ENCODE data around the gene PIK3R2. TPM values are rescaled to one million over a fixed set of nuclear protein-coding genes. Genes with fewer than 3 reads are reported as not detected.

The PIK3R2 gene
- total and polyA plus RNA-seq, 2 experiments from 2014 or later: 8.5 to 66.6 TPM

DNA sequence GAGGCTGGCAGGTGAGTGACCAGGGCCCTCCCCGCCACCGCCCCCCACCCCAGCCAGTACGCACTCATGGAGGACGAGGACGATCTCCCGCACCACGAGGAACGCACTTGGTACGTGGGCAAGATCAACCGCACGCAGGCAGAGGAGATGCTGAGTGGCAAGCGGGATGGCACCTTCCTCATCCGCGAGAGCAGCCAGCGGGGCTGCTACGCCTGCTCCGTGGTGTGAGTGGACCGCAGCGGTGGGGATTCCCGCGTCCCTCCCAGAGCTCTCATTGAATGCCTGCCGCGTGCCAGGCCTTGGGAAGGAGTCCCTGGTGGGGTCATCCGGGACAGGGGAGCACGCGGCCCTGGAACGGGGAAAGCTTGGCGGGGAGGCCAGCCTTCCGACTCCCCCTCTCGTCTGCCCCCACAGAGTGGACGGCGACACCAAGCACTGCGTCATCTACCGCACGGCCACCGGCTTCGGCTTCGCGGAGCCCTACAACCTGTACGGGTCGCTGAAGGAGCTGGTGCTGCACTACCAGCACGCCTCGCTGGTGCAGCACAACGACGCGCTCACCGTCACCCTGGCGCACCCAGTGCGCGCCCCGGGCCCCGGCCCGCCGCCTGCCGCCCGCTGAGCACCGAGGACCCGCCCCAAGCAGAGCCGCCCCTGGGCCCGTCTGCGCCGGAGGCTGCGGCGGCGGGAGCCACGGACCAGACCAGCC is 15.9 kb downstream of the PIK3R2 start (continued):
- TF ChIP-seq ZNF331 (CRISPR knock-in tag; IDR thresholded peaks at IDR 0.05; ENCODE audit: low read depth): no peak
- no peak for TF ChIP-seq CREB1 (CRISPR knock-in tag; IDR thresholded peaks at IDR 0.05; ENCODE audit: low read depth)
- TF ChIP-seq, protein P1, sequence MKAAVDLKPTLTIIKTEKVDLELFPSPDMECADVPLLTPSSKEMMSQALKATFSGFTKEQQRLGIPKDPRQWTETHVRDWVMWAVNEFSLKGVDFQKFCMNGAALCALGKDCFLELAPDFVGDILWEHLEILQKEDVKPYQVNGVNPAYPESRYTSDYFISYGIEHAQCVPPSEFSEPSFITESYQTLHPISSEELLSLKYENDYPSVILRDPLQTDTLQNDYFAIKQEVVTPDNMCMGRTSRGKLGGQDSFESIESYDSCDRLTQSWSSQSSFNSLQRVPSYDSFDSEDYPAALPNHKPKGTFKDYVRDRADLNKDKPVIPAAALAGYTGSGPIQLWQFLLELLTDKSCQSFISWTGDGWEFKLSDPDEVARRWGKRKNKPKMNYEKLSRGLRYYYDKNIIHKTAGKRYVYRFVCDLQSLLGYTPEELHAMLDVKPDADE (IDR thresholded peaks at IDR 0.05): no peak
- TF ChIP-seq POLR2AphosphoS5 (IDR thresholded peaks at IDR 0.05; ENCODE audit: low read depth): no peak
- TF ChIP-seq, protein P2, sequence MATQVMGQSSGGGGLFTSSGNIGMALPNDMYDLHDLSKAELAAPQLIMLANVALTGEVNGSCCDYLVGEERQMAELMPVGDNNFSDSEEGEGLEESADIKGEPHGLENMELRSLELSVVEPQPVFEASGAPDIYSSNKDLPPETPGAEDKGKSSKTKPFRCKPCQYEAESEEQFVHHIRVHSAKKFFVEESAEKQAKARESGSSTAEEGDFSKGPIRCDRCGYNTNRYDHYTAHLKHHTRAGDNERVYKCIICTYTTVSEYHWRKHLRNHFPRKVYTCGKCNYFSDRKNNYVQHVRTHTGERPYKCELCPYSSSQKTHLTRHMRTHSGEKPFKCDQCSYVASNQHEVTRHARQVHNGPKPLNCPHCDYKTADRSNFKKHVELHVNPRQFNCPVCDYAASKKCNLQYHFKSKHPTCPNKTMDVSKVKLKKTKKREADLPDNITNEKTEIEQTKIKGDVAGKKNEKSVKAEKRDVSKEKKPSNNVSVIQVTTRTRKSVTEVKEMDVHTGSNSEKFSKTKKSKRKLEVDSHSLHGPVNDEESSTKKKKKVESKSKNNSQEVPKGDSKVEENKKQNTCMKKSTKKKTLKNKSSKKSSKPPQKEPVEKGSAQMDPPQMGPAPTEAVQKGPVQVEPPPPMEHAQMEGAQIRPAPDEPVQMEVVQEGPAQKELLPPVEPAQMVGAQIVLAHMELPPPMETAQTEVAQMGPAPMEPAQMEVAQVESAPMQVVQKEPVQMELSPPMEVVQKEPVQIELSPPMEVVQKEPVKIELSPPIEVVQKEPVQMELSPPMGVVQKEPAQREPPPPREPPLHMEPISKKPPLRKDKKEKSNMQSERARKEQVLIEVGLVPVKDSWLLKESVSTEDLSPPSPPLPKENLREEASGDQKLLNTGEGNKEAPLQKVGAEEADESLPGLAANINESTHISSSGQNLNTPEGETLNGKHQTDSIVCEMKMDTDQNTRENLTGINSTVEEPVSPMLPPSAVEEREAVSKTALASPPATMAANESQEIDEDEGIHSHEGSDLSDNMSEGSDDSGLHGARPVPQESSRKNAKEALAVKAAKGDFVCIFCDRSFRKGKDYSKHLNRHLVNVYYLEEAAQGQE (IDR thresholded peaks at IDR 0.05; ENCODE audit: unreplicated experiment): no peak
- TF ChIP-seq ZNF114 (CRISPR knock-in tag; IDR thresholded peaks at IDR 0.05): no peak
- TF ChIP-seq, protein P3, sequence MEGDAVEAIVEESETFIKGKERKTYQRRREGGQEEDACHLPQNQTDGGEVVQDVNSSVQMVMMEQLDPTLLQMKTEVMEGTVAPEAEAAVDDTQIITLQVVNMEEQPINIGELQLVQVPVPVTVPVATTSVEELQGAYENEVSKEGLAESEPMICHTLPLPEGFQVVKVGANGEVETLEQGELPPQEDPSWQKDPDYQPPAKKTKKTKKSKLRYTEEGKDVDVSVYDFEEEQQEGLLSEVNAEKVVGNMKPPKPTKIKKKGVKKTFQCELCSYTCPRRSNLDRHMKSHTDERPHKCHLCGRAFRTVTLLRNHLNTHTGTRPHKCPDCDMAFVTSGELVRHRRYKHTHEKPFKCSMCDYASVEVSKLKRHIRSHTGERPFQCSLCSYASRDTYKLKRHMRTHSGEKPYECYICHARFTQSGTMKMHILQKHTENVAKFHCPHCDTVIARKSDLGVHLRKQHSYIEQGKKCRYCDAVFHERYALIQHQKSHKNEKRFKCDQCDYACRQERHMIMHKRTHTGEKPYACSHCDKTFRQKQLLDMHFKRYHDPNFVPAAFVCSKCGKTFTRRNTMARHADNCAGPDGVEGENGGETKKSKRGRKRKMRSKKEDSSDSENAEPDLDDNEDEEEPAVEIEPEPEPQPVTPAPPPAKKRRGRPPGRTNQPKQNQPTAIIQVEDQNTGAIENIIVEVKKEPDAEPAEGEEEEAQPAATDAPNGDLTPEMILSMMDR (conservative IDR thresholded peaks at IDR 0.05; ENCODE audit: low read depth in 2 of 2): no peak

DNA sequence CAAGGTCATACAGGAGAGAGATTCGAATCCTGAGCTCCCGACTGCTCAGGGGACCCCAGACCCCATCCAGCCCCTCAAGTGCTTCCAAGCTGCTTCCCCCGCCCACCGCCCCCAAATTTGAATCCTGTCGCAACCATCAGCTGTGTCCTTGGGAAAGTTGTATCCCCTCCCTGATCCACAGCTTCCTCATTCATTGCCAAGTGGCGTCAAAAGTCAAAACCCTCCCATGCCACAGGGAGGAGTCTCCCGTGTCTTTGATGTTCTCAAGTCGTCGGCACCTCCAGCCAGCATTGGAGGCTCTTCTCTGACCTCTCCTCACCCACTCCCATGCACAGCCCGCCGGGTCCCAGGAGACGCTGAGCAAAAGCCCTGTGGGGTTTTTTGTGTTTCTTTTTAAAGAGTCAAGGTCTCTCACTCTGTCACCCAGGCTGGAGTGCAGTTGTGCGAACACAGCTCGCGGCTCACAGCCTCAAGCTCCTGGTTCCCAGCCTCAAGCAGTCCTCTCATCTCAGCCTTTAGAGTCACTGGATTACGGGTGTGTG is 17.8 kb downstream of the PIK3R2 start:
- Histone ChIP-seq H3F3A (replicated peaks; ENCODE audit: low read depth) (peaks cover 13% of the 10 kb centered on the region), H3K27ac (ENCODE audit: low read depth) (no peak overlapping the region), H3K9me2 (ENCODE audit: insufficient read depth) (no peaks in the 10 kb centered on the region), H3K27me3 (ENCODE audit: insufficient read depth) (peaks cover 12% of the 10 kb centered on the region), H2AFZ (no peak overlapping the region), H3K36me3 (ENCODE audit: insufficient read depth) (peaks cover under 1% of the 10 kb centered on the region; the same call in 1 of the 2 replicates), H3K4me1 (ENCODE audit: insufficient read depth) (peaks cover 4% of the 10 kb centered on the region), H3K4me2 (no peak overlapping the region), H4K20me1 (replicated peaks; ENCODE audit: insufficient read depth) (no peaks in the 10 kb centered on the region), H3K4me3 (no peak overlapping the region), H3K79me2 (replicated peaks; ENCODE audit: insufficient read depth) (no peaks in the 10 kb centered on the region)
- Mint-ChIP-seq H3K27ac (no peak overlapping the region), H3K9me3 (no peaks in the 10 kb centered on the region), H3K4me1 (peaks cover 6% of the 10 kb centered on the region), H3K4me3 (no peak overlapping the region; the same call in 2 of the 3 replicates), H3K27me3 (ENCODE audit: insufficient read depth, low read depth, poor library complexity) (peaks cover 22% of the 10 kb centered on the region), H3K36me3 (ENCODE audit: low read depth) (peaks cover 35% of the 10 kb centered on the region)
- ATAC-seq (no peak), DNase-seq (ENCODE audit: low spot score) (no peak)
- TF ChIP-seq ZNF331 (CRISPR knock-in tag; IDR thresholded peaks at IDR 0.05; ENCODE audit: low read depth) (no peak), EZH2 (IDR thresholded peaks at IDR 0.05; ENCODE audit: low read depth, unreplicated experiment) (no peak), JUNB (IDR thresholded peaks at IDR 0.05; ENCODE audit: unreplicated experiment) (no peak), CREB1 (CRISPR knock-in tag; IDR thresholded peaks at IDR 0.05; ENCODE audit: low read depth) (no peak), EZH2phosphoT487 (IDR thresholded peaks at IDR 0.05; ENCODE audit: unreplicated experiment) (no peak), ZNF114 (CRISPR knock-in tag; IDR thresholded peaks at IDR 0.05) (no peak), POLR2AphosphoS5 (IDR thresholded peaks at IDR 0.05; ENCODE audit: low read depth) (no peak)
- TF ChIP-seq, protein P4, sequence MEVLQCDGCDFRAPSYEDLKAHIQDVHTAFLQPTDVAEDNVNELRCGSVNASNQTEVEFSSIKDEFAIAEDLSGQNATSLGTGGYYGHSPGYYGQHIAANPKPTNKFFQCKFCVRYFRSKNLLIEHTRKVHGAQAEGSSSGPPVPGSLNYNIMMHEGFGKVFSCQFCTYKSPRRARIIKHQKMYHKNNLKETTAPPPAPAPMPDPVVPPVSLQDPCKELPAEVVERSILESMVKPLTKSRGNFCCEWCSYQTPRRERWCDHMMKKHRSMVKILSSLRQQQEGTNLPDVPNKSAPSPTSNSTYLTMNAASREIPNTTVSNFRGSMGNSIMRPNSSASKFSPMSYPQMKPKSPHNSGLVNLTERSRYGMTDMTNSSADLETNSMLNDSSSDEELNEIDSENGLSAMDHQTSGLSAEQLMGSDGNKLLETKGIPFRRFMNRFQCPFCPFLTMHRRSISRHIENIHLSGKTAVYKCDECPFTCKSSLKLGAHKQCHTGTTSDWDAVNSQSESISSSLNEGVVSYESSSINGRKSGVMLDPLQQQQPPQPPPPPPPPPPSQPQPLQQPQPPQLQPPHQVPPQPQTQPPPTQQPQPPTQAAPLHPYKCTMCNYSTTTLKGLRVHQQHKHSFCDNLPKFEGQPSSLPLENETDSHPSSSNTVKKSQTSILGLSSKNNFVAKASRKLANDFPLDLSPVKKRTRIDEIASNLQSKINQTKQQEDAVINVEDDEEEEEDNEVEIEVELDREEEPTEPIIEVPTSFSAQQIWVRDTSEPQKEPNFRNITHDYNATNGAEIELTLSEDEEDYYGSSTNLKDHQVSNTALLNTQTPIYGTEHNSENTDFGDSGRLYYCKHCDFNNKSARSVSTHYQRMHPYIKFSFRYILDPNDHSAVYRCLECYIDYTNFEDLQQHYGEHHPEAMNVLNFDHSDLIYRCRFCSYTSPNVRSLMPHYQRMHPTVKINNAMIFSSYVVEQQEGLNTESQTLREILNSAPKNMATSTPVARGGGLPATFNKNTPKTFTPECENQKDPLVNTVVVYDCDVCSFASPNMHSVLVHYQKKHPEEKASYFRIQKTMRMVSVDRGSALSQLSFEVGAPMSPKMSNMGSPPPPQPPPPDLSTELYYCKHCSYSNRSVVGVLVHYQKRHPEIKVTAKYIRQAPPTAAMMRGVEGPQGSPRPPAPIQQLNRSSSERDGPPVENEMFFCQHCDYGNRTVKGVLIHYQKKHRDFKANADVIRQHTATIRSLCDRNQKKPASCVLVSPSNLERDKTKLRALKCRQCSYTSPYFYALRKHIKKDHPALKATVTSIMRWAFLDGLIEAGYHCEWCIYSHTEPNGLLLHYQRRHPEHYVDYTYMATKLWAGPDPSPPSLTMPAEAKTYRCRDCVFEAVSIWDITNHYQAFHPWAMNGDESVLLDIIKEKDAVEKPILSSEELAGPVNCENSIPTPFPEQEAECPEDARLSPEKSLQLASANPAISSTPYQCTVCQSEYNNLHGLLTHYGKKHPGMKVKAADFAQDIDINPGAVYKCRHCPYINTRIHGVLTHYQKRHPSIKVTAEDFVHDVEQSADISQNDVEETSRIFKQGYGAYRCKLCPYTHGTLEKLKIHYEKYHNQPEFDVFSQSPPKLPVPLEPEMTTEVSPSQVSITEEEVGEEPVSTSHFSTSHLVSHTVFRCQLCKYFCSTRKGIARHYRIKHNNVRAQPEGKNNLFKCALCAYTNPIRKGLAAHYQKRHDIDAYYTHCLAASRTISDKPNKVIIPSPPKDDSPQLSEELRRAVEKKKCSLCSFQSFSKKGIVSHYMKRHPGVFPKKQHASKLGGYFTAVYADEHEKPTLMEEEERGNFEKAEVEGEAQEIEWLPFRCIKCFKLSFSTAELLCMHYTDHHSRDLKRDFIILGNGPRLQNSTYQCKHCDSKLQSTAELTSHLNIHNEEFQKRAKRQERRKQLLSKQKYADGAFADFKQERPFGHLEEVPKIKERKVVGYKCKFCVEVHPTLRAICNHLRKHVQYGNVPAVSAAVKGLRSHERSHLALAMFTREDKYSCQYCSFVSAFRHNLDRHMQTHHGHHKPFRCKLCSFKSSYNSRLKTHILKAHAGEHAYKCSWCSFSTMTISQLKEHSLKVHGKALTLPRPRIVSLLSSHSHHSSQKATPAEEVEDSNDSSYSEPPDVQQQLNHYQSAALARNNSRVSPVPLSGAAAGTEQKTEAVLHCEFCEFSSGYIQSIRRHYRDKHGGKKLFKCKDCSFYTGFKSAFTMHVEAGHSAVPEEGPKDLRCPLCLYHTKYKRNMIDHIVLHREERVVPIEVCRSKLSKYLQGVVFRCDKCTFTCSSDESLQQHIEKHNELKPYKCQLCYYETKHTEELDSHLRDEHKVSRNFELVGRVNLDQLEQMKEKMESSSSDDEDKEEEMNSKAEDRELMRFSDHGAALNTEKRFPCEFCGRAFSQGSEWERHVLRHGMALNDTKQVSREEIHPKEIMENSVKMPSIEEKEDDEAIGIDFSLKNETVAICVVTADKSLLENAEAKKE (CRISPR knock-in tag; IDR thresholded peaks at IDR 0.05): no peak

Data from GM23338 (cell line).